DOHH2 (cell line): ENCODE data around the gene PEX5.

Source experiments
- H3F3A ChIP-seq: fragments of 200-600 bp; sonication (generic), shearing (Covaris generic); 2 replicates; pipeline ENCODE4 v1.6.0; 2016; ENCODE audit warnings: antibody characterized with exemption, mild to moderate bottlenecking; ENCODE audit not compliant: control insufficient read depth, insufficient read depth
- H3K27ac ChIP-seq: fragments of 200-600 bp; sonication (generic); 2 replicates; pipeline ENCODE4 v1.5.1; 2014; ENCODE audit warnings: low read depth, mild to moderate bottlenecking, low read length, moderate library complexity
- H3K27me3 ChIP-seq: fragments of 200-600 bp; sonication (generic); 2 replicates; pipeline ENCODE4 v1.6.1; 2014; ENCODE audit warnings: mild to moderate bottlenecking, low read length, mixed read lengths; ENCODE audit not compliant: control insufficient read depth
- H3K36me3 ChIP-seq: fragments of 200-600 bp; sonication (generic); 2 replicates; pipeline ENCODE4 v1.6.1; 2014; ENCODE audit warnings: mild to moderate bottlenecking, low read length, moderate library complexity, mixed read lengths; ENCODE audit not compliant: control insufficient read depth
- H3K4me1 ChIP-seq: fragments of 200-600 bp; sonication (generic); 2 replicates; pipeline ENCODE4 v1.6.1; 2014; ENCODE audit warnings: mild to moderate bottlenecking, low read length, mixed read lengths; ENCODE audit not compliant: control insufficient read depth
- H3K4me2 ChIP-seq: fragments of 200-600 bp; sonication (generic); 2 replicates; pipeline ENCODE4 v1.6.0; 2014; ENCODE audit warnings: mild to moderate bottlenecking, low read length, moderate library complexity
- H3K4me3 ChIP-seq: fragments of 200-600 bp; sonication (generic); 2 replicates; pipeline ENCODE4 v1.5.1; 2014; ENCODE audit warnings: mild to moderate bottlenecking, low read length, mixed read lengths
- H3K79me2 ChIP-seq: fragments of 200-600 bp; sonication (generic); 2 replicates; pipeline ENCODE4 v1.6.1; 2014; ENCODE audit warnings: mild to moderate bottlenecking, low read length, mixed read lengths; ENCODE audit not compliant: control insufficient read depth
- H3K9me2 ChIP-seq: fragments of 200-600 bp; sonication (generic); replicated peaks from 2 replicates; pipeline ENCODE4 v1.6.1; 2014; ENCODE audit warnings: mild to moderate bottlenecking, low read length, mixed read lengths; ENCODE audit not compliant: control insufficient read depth
- H3K9me3 ChIP-seq: fragments of 200-600 bp; sonication (generic); 2 replicates; pipeline ENCODE4 v1.6.1; 2014; ENCODE audit warnings: antibody characterized with exemption, low read length, mixed read lengths; ENCODE audit not compliant: control insufficient read depth, insufficient read depth
- H4K20me1 ChIP-seq: fragments of 200-600 bp; sonication (generic); 2 replicates; pipeline ENCODE4 v1.6.0; 2014; ENCODE audit warnings: low read depth, mild to moderate bottlenecking, antibody characterized with exemption, low read length, moderate library complexity; ENCODE audit not compliant: control insufficient read depth, insufficient read depth
- EZH2phosphoT487 ChIP-seq: fragments of 200-600 bp; sonication (generic); IDR thresholded peaks from 2 replicates; pipeline ENCODE4 v1.6.1; 2017; ENCODE audit warnings: borderline replicate concordance, mild to moderate bottlenecking, antibody characterized with exemption, low read length, moderate library complexity, mixed read lengths
- TF ChIP-seq, protein P1 (sequence below): fragments of 200-600 bp; sonication (generic); IDR thresholded peaks from one replicate; pipeline ENCODE4 v1.5.1; 2014; ENCODE audit warnings: antibody characterized with exemption, mild to moderate bottlenecking, low read depth, low read length; ENCODE audit not compliant: poor library complexity, severe bottlenecking

The PEX5 gene

DNA sequence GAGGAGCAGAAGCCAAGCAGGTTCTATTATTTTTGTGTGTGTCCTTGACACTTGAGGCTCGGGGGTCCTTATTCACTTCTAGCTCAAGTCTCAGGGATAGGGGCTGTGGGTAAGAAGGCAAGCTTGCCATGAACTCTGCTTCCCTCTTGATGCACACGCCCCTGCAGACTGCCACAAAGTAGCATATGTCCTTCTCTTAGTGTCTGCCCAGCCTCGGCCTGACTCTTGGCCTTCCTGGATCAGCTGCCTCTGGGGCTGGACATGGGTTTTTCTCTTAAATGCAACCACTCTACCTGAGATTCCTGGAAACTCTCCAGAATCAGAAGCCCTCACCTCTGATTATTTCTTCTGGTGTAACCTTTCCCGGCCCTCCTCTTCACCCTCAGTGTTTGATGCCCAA, 28.2 kb upstream of the PEX5 start:
- Histone ChIP-seq H3K27me3 (no peaks in the 10 kb centered on the region), H3K9me3 (no peaks in the 10 kb centered on the region), H3K27ac (no peak overlapping the region), H3K9me2 (no peaks in the 10 kb centered on the region), H3K79me2 (no peaks in the 10 kb centered on the region), H3K36me3 (no peaks in the 10 kb centered on the region), H3K4me3 (no peak overlapping the region), H3K4me1 (no peaks in the 10 kb centered on the region), H3F3A (no peaks in the 10 kb centered on the region), H4K20me1 (no peaks in the 10 kb centered on the region), H3K4me2 (no peak overlapping the region)
- TF ChIP-seq EZH2phosphoT487 = no peak
- TF ChIP-seq, protein P1, sequence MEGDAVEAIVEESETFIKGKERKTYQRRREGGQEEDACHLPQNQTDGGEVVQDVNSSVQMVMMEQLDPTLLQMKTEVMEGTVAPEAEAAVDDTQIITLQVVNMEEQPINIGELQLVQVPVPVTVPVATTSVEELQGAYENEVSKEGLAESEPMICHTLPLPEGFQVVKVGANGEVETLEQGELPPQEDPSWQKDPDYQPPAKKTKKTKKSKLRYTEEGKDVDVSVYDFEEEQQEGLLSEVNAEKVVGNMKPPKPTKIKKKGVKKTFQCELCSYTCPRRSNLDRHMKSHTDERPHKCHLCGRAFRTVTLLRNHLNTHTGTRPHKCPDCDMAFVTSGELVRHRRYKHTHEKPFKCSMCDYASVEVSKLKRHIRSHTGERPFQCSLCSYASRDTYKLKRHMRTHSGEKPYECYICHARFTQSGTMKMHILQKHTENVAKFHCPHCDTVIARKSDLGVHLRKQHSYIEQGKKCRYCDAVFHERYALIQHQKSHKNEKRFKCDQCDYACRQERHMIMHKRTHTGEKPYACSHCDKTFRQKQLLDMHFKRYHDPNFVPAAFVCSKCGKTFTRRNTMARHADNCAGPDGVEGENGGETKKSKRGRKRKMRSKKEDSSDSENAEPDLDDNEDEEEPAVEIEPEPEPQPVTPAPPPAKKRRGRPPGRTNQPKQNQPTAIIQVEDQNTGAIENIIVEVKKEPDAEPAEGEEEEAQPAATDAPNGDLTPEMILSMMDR = no peak

DNA sequence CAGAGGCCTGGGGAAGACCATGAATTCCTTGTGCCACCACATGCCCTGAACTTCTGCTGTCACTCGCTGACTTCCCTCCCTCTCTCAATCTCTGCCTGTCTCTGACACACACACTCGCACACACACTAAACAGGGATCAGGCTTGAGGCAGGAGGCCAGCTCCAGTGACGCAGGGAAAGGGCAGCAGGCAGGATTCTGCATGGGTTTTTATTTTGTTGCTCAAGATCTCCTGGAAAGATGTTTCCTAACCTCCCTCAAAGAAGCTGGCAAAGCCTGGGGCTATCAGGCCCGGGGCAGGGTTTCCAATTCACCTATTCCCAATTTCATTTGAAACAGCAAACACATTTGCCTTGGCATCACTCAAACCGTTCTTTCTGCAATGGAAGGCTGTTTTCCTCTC, 27.7 kb upstream of the PEX5 start:
- H4K20me1 ChIP-seq = no peaks in the 10 kb centered on the region
- H3F3A ChIP-seq = no peaks in the 10 kb centered on the region
- H3K27me3 ChIP-seq = no peaks in the 10 kb centered on the region
- no peak overlapping the region for H3K27ac ChIP-seq
- TF ChIP-seq, protein P1 = no peak
- no peak for TF ChIP-seq EZH2phosphoT487
- no peaks in the 10 kb centered on the region for H3K4me1 ChIP-seq
- no peak overlapping the region for H3K4me3 ChIP-seq
- H3K4me2 ChIP-seq = no peak overlapping the region
- H3K9me2 ChIP-seq = no peaks in the 10 kb centered on the region
- H3K9me3 ChIP-seq = no peaks in the 10 kb centered on the region; the same call in 1 of the 2 replicates
- H3K79me2 ChIP-seq = no peaks in the 10 kb centered on the region
- no peaks in the 10 kb centered on the region for H3K36me3 ChIP-seq

DNA sequence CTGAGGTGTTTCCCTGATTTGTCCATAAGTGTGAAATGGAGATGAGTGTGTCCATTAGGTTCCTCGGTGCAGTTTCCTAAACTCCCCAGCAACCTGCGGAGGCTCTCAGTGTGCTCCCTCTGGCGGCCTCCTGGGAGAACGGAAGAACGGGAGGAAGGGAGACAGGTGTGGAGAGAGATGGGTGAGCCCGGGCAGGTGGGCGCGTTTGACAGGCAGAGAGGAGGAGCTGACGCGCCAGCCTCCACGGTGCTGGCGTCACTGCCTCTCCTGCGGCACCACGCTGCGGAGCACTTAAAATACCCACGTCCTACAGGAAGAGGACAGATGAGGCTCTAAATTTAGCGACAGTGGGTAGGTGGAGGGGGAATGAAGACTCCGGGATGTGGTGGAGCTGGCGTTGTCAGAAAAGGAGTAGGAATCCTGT, 26.8 kb upstream of the PEX5 start:
- Histone ChIP-seq H3K79me2 (no peaks in the 10 kb centered on the region), H3K9me3 (peaks cover 3% of the 10 kb centered on the region; the same call in 1 of the 2 replicates), H4K20me1 (no peaks in the 10 kb centered on the region), H3K27ac (no peak overlapping the region), H3K4me1 (no peaks in the 10 kb centered on the region), H3K36me3 (no peaks in the 10 kb centered on the region), H3K4me2 (no peak overlapping the region), H3F3A (no peaks in the 10 kb centered on the region), H3K4me3 (no peak overlapping the region), H3K27me3 (no peaks in the 10 kb centered on the region), H3K9me2 (no peaks in the 10 kb centered on the region)
- TF ChIP-seq EZH2phosphoT487 = no peak
- TF ChIP-seq, protein P1 = peak; percentile 31

DNA sequence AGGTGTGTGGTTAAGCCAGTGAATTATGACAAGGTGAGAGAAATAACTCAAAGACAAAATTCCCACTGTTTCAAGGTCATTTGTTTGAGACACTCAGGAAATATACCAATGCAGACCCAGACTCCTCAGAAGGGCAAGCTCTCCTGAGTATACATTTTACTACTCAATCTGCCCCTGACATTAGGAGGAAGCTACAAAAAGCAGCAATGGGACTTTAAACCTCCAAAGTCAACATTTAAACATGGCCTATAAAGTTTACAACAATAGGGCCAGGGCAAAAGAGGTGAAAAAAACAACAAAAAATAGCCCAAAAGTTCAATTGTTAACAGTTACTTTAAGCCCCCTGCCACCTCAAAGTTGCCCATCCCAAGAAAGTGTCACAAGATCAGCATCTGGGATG, 19.5 kb upstream of the PEX5 start:
- TF ChIP-seq, protein P1 = no peak
- no peak for TF ChIP-seq EZH2phosphoT487
- H3K4me2 ChIP-seq = no peak overlapping the region
- no peaks in the 10 kb centered on the region for H3K79me2 ChIP-seq
- no peak overlapping the region for H3K4me3 ChIP-seq
- no peaks in the 10 kb centered on the region for H3K4me1 ChIP-seq
- no peaks in the 10 kb centered on the region for H3F3A ChIP-seq
- H3K27me3 ChIP-seq = no peaks in the 10 kb centered on the region
- no peaks in the 10 kb centered on the region for H3K36me3 ChIP-seq
- no peaks in the 10 kb centered on the region for H4K20me1 ChIP-seq
- no peaks in the 10 kb centered on the region for H3K9me2 ChIP-seq
- no peak overlapping the region for H3K27ac ChIP-seq
- peaks cover 33% of the 10 kb centered on the region for H3K9me3 ChIP-seq
